HEK293 (cell line): ENCODE data around the gene ZIK1.

ENCODE experiments used
- EGR2 ChIP-seq: fragments of 450-650 bp; formaldehyde crosslinking; IDR thresholded peaks from 2 replicates; pipeline ENCODE4 v1.5.1; 2016; ENCODE audit warnings: low read depth, missing biosample characterization, missing genetic modification characterization
- GLI4 ChIP-seq: fragments of 450-650 bp; formaldehyde crosslinking; IDR thresholded peaks from 2 replicates; pipeline ENCODE4 v1.5.1; 2016; ENCODE audit warnings: missing biosample characterization, missing genetic modification characterization
- KLF1 ChIP-seq: fragments of 450-650 bp; formaldehyde crosslinking; IDR thresholded peaks from 2 replicates; pipeline ENCODE4 v1.5.1; 2016; ENCODE audit warnings: missing biosample characterization, missing genetic modification characterization
- KLF10 ChIP-seq: fragments of 450-650 bp; IDR thresholded peaks from 2 replicates; pipeline ENCODE4 v1.5.1; 2018; ENCODE audit warnings: missing biosample characterization, mild to moderate bottlenecking, missing genetic modification characterization
- KLF17 ChIP-seq: fragments of 450-650 bp; formaldehyde crosslinking; IDR thresholded peaks from 2 replicates; pipeline ENCODE4 v1.5.1; 2016; ENCODE audit warnings: missing biosample characterization, missing genetic modification characterization
- MEIS1 ChIP-seq: sonication (generic); formaldehyde crosslinking; IDR thresholded peaks from 2 replicates; pipeline ENCODE4 v1.8.1; 2022; ENCODE audit warnings: missing genetic modification reagents, mild to moderate bottlenecking, borderline replicate concordance
- MYNN ChIP-seq: fragments of 450-650 bp; formaldehyde crosslinking; IDR thresholded peaks from 2 replicates; pipeline ENCODE4 v1.5.1; 2016; ENCODE audit warnings: missing biosample characterization, missing genetic modification characterization, borderline replicate concordance
- PRDM10 ChIP-seq: fragments of 450-650 bp; formaldehyde crosslinking; IDR thresholded peaks from 2 replicates; pipeline ENCODE4 v1.5.1; 2016; ENCODE audit warnings: missing biosample characterization, missing genetic modification characterization
- SALL2 ChIP-seq: fragments of 450-650 bp; formaldehyde crosslinking; IDR thresholded peaks from 2 replicates; pipeline ENCODE4 v1.5.0; 2017; ENCODE audit warnings: missing biosample characterization, mild to moderate bottlenecking, missing genetic modification characterization, borderline replicate concordance
- SCRT2 ChIP-seq: fragments of 450-650 bp; formaldehyde crosslinking; IDR thresholded peaks from 2 replicates; pipeline ENCODE4 v1.5.1; 2016; ENCODE audit warnings: missing biosample characterization, missing genetic modification characterization
- SP2 ChIP-seq: fragments of 450-650 bp; formaldehyde crosslinking; IDR thresholded peaks from 2 replicates; pipeline ENCODE4 v1.5.1; 2016; ENCODE audit warnings: missing biosample characterization, missing genetic modification characterization
- SP3 ChIP-seq: fragments of 450-650 bp; formaldehyde crosslinking; IDR thresholded peaks from 2 replicates; pipeline ENCODE4 v1.5.1; 2016; ENCODE audit warnings: missing biosample characterization, missing genetic modification characterization
- SP7 ChIP-seq: fragments of 450-650 bp; formaldehyde crosslinking; IDR thresholded peaks from 2 replicates; pipeline ENCODE4 v1.5.1; 2016; ENCODE audit warnings: missing biosample characterization, missing genetic modification characterization
- WT1 ChIP-seq: fragments of 450-650 bp; formaldehyde crosslinking; IDR thresholded peaks from 2 replicates; pipeline ENCODE4 v1.5.1; 2016; ENCODE audit warnings: missing biosample characterization, missing genetic modification characterization
- YY2 ChIP-seq: fragments of 450-650 bp; formaldehyde crosslinking; IDR thresholded peaks from 2 replicates; pipeline ENCODE4 v1.5.1; 2016; ENCODE audit warnings: missing biosample characterization, missing genetic modification characterization
- ZBTB17 ChIP-seq: fragments of 450-650 bp; formaldehyde crosslinking; IDR thresholded peaks from 2 replicates; pipeline ENCODE4 v1.5.1; 2016; ENCODE audit warnings: missing biosample characterization, missing genetic modification characterization
- ZBTB26 ChIP-seq: fragments of 450-650 bp; formaldehyde crosslinking; optimal IDR thresholded peaks from 2 replicates; pipeline ENCODE3; 2016; ENCODE audit warnings: missing biosample characterization, mild to moderate bottlenecking, missing genetic modification characterization
- ZNF114 ChIP-seq: fragments of 450-650 bp; formaldehyde crosslinking; IDR thresholded peaks from 2 replicates; pipeline ENCODE4 v1.5.0; 2017; ENCODE audit warnings: missing biosample characterization, missing genetic modification characterization
- ZNF335 ChIP-seq: fragments of 450-650 bp; formaldehyde crosslinking; conservative IDR thresholded peaks from 2 replicates; pipeline ENCODE4 v1.5.1; 2016; ENCODE audit warnings: missing biosample characterization, missing genetic modification characterization
- ZNF501 ChIP-seq: fragments of 450-650 bp; formaldehyde crosslinking; IDR thresholded peaks from 2 replicates; pipeline ENCODE4 v1.5.1; 2016; ENCODE audit warnings: missing biosample characterization, missing genetic modification characterization
- ZNF514 ChIP-seq: fragments of 450-650 bp; formaldehyde crosslinking; IDR thresholded peaks from 2 replicates; pipeline ENCODE4 v1.5.1; 2016; ENCODE audit warnings: missing biosample characterization, missing genetic modification characterization
- ZNF518A ChIP-seq: fragments of 450-650 bp; formaldehyde crosslinking; conservative IDR thresholded peaks from 2 replicates; pipeline ENCODE4 v1.5.1; 2016; ENCODE audit warnings: low read depth, missing biosample characterization, missing genetic modification characterization
- ZNF521 ChIP-seq: fragments of 450-650 bp; formaldehyde crosslinking; IDR thresholded peaks from 2 replicates; pipeline ENCODE4 v1.5.1; 2017; ENCODE audit warnings: missing biosample characterization, mild to moderate bottlenecking, missing genetic modification characterization
- ZNF560 ChIP-seq: fragments of 450-650 bp; formaldehyde crosslinking; IDR thresholded peaks from 2 replicates; pipeline ENCODE4 v1.5.1; 2017; ENCODE audit warnings: missing biosample characterization, missing genetic modification characterization, borderline replicate concordance
- ZNF623 ChIP-seq: fragments of 450-650 bp; formaldehyde crosslinking; IDR thresholded peaks from 2 replicates; pipeline ENCODE4 v1.5.1; 2016; ENCODE audit warnings: missing biosample characterization, missing genetic modification characterization
- ZNF626 ChIP-seq: fragments of 450-650 bp; sonication (Bioruptor Pico); formaldehyde crosslinking; IDR thresholded peaks from 2 replicates; pipeline ENCODE4 v1.5.1; 2018; ENCODE audit warnings: missing biosample characterization, missing genetic modification characterization, inconsistent platforms
- ZNF660 ChIP-seq: fragments of 450-650 bp; IDR thresholded peaks from 2 replicates; pipeline ENCODE4 v1.5.1; 2018; ENCODE audit warnings: missing biosample characterization, mild to moderate bottlenecking, missing genetic modification characterization
- ZNF704 ChIP-seq: fragments of 450-650 bp; formaldehyde crosslinking; IDR thresholded peaks from 2 replicates; pipeline ENCODE4 v1.5.1; 2016; ENCODE audit warnings: missing biosample characterization, missing genetic modification characterization

Gene ZIK1

GRCh38 chr19:57632987-57633831, 49.3 kb downstream of the ZIK1 start, which contains the start of gene ZNF211 (continued):
- TF ChIP-seq ZNF704 (tag by site-specific recombination) = no peak
- peak; percentile 34; the same call in 1 of the 2 replicates for TF ChIP-seq ZBTB17 (tag by site-specific recombination)
- no peak for TF ChIP-seq KLF17 (tag by site-specific recombination)
- no peak for TF ChIP-seq MYNN
- TF ChIP-seq MEIS1 (CRISPR knock-in tag) = no peak
- no peak for TF ChIP-seq GLI4 (tag by site-specific recombination)
- 0 out of 2 replicates have a peak, but pooled peaks have one; percentile 34 for TF ChIP-seq KLF10 (tag by site-specific recombination)
- TF ChIP-seq ZNF114 (tag by site-specific recombination) = no peak
- TF ChIP-seq SCRT2 (tag by site-specific recombination) = 0 out of 2 replicates have a peak, but pooled peaks have one; percentile 42
- peak; percentile 97 for TF ChIP-seq ZNF335 (tag by site-specific recombination)
- 0 out of 2 replicates have a peak, but pooled peaks have one; percentile 42 for TF ChIP-seq ZNF501 (tag by site-specific recombination)
- TF ChIP-seq EGR2 (tag by site-specific recombination) = peak; percentile 74
- peak; percentile 68 for TF ChIP-seq PRDM10
- no peak for TF ChIP-seq ZNF514
- TF ChIP-seq WT1 = no peak
- TF ChIP-seq ZNF521 (tag by site-specific recombination) = no peak
- peak; percentile 98 for TF ChIP-seq SP3 (tag by site-specific recombination)
- peak; percentile 77 for TF ChIP-seq YY2 (tag by site-specific recombination)
- peak; percentile 21 for TF ChIP-seq ZBTB26
- peak; percentile 69 for TF ChIP-seq KLF1 (tag by site-specific recombination)
- no peak for TF ChIP-seq SALL2
- TF ChIP-seq ZNF623 (tag by site-specific recombination) = no peak
- TF ChIP-seq ZNF518A (tag by site-specific recombination) = peak; percentile 69
- TF ChIP-seq ZNF660 (tag by site-specific recombination) = no peak
- TF ChIP-seq SP7 (tag by site-specific recombination) = 0 out of 2 replicates have a peak, but pooled peaks have one; percentile 25
- no peak for TF ChIP-seq ZNF626
- TF ChIP-seq ZNF560 (tag by site-specific recombination) = no peak
- TF ChIP-seq SP2 (tag by site-specific recombination) = peak; percentile 94
